Thyroid gland (tissue), 4 donors: Measurements from ENCODE around the gene MVP.

Experiments used
- POLR2A ChIP-seq, 2 donors: fragments of 450-650 bp; IDR thresholded peaks; one replicate each; pipeline ENCODE4 v1.6.1; 2017; ENCODE audit warnings: antibody characterized with exemption in 2 of 2, mild to moderate bottlenecking in 2 of 2, moderate library complexity in 1 of 2
- TF ChIP-seq, protein P1 (sequence below), 6 experiments: fragments of 200-600 bp in 3 of 6; fragments of 450-650 bp in 3 of 6; sonication (generic) in 3 of 6; IDR thresholded peaks; one replicate each; pipeline ENCODE4 v1.5.1; 2016 to 2019; ENCODE audit warnings: antibody characterized with exemption in 6 of 6, mild to moderate bottlenecking in 2 of 6, inconsistent platforms in 1 of 6, moderate library complexity in 1 of 6

DNA sequence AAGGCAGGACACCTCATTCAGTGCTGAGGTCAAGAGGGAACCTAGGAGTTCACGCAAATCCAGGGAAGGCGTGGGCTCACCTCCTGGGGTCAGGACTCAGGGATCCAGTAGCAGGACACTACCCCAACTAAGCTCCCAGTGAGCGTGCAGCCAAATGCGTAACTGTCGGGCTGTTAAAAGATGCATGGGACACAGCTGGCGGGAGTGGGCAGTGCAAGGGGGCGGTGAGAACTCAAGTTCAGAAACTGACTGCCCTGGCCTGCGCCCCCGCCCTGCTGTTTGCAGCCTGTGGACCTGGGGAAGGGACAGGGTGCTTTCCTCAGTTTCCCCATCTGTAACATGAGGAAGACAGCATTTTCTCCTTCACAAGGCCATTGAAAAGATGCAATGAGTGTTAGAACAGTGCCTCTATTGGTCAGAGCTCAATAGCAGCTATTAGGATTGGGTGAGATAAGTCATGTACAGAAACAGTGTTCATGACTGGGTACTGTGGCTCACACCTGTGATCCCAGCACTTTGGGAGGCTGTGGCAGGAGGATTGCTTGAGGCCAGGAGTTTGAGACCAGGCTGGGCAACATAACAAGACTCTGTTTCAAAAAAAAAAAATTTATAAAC lies 22.6 kb downstream of the MVP start:
- TF ChIP-seq, protein P1, sequence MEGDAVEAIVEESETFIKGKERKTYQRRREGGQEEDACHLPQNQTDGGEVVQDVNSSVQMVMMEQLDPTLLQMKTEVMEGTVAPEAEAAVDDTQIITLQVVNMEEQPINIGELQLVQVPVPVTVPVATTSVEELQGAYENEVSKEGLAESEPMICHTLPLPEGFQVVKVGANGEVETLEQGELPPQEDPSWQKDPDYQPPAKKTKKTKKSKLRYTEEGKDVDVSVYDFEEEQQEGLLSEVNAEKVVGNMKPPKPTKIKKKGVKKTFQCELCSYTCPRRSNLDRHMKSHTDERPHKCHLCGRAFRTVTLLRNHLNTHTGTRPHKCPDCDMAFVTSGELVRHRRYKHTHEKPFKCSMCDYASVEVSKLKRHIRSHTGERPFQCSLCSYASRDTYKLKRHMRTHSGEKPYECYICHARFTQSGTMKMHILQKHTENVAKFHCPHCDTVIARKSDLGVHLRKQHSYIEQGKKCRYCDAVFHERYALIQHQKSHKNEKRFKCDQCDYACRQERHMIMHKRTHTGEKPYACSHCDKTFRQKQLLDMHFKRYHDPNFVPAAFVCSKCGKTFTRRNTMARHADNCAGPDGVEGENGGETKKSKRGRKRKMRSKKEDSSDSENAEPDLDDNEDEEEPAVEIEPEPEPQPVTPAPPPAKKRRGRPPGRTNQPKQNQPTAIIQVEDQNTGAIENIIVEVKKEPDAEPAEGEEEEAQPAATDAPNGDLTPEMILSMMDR (IDR thresholded peaks at IDR 0.05) = no peak
- no peak for TF ChIP-seq POLR2A (IDR thresholded peaks at IDR 0.05)
